Measurements from ENCODE around the gene TAF4B. TPM values are rescaled to one million over a fixed set of nuclear protein-coding genes. Genes with fewer than 3 reads are reported as not detected.
A peak's percentile ranks its signal among the peaks of the same experiment; 100 is the strongest.

The TAF4B gene
- total and polyA plus RNA-seq, 10 donors: 6.4 to 23.8 (median 10.1) TPM

- no peak for DNase-seq
- TF ChIP-seq CTCF (IDR thresholded peaks at IDR 0.05 in 8 of 11, conservative IDR thresholded peaks at IDR 0.05 in 3 of 11) (no peak), POLR2AphosphoS5 (IDR thresholded peaks at IDR 0.05) (no peak), POLR2A (IDR thresholded peaks at IDR 0.05) (no peak)
- Histone ChIP-seq H3K36me3 (peaks cover 0 to 40% (median 4%) of the 10 kb centered on the region in 6 donors), H3K9me3 (no peaks in the 10 kb centered on the region), H3K27ac (peak overlapping the region in 2 of 8 donors; percentile 25 to 31), H3K4me3 (no peak overlapping the region), H3K27me3 (replicated peaks in 1 of 7) (no peaks in the 10 kb centered on the region), H3K4me1 (peaks cover 0 to 21% (median 4%) of the 10 kb centered on the region in 6 donors)
- intact Hi-C loops (cut with DNase I; ENCODE audit: low total_unique reads): no loop called here
- 71 to 87% (median 76%) methylated on average over 2 of the region's 2 CpGs for WGBS, 5 donors
These were observed 108.9 kb downstream of the TAF4B start for GRCh38 chr18:26335156-26335555.

- no peak for DNase-seq
- TF ChIP-seq POLR2AphosphoS5 (IDR thresholded peaks at IDR 0.05) (no peak), POLR2A (IDR thresholded peaks at IDR 0.05) (no peak), CTCF (IDR thresholded peaks at IDR 0.05 in 8 of 11, conservative IDR thresholded peaks at IDR 0.05 in 3 of 11) (no peak)
- Histone ChIP-seq H3K27ac (peak overlapping the region in 2 of 8 donors; percentile 25 to 31), H3K9me3 (no peaks in the 10 kb centered on the region), H3K27me3 (replicated peaks in 1 of 7) (no peaks in the 10 kb centered on the region), H3K4me3 (no peak overlapping the region), H3K4me1 (peaks cover 0 to 21% (median 4%) of the 10 kb centered on the region in 6 donors), H3K36me3 (peaks cover 0 to 34% (median under 1%) of the 10 kb centered on the region in 6 donors)
- WGBS, 5 donors: 73 to 90% (median 78%) methylated on average over 4 of the region's 4 CpGs
- intact Hi-C loops (cut with DNase I; ENCODE audit: low total_unique reads): no loop called here
These were observed 109.6 kb downstream of the TAF4B start for GRCh38 chr18:26335571-26336487.

- WGBS, 5 donors: 79 to 90% (median 87%) methylated on average over 1 of the region's 1 CpG
- Histone ChIP-seq H3K36me3 (peaks cover 0 to 31% (median 0%) of the 10 kb centered on the region in 6 donors), H3K27me3 (replicated peaks in 1 of 7) (no peaks in the 10 kb centered on the region), H3K4me1 (peaks cover 0 to 21% (median 4%) of the 10 kb centered on the region in 6 donors), H3K27ac (peak overlapping the region in 1 of 8 donors; percentile 31), H3K9me3 (no peaks in the 10 kb centered on the region), H3K4me3 (no peak overlapping the region)
- TF ChIP-seq POLR2AphosphoS5 (IDR thresholded peaks at IDR 0.05) (no peak), POLR2A (IDR thresholded peaks at IDR 0.05) (no peak), CTCF (IDR thresholded peaks at IDR 0.05 in 8 of 11, conservative IDR thresholded peaks at IDR 0.05 in 3 of 11) (no peak)
- intact Hi-C loops (cut with DNase I; ENCODE audit: low total_unique reads): no loop called here
- no peak for DNase-seq
These were observed 110.3 kb downstream of the TAF4B start for GRCh38 chr18:26336572-26336971.

GRCh38 chr18:26342646-26343045 lies 116.4 kb downstream of the TAF4B start:
- intact Hi-C loops (cut with DNase I; ENCODE audit: low total_unique reads): no loop called here

More at GRCh38 chr18:26342646-26343045, 116.4 kb downstream of the TAF4B start:
- no peaks in the 10 kb centered on the region for H3K27me3 ChIP-seq (replicated peaks in 1 of 7)
- peaks cover 0 to 32% (median 29%) of the 10 kb centered on the region in 8 donors for H3K9me3 ChIP-seq
- H3K36me3 ChIP-seq: peaks cover 0 to 40% (median 2%) of the 10 kb centered on the region in 6 donors
- no peak overlapping the region for H3K27ac ChIP-seq
- no peak for TF ChIP-seq POLR2A (IDR thresholded peaks at IDR 0.05)
- no peak for TF ChIP-seq POLR2AphosphoS5 (IDR thresholded peaks at IDR 0.05)
- TF ChIP-seq CTCF (IDR thresholded peaks at IDR 0.05 in 8 of 11, conservative IDR thresholded peaks at IDR 0.05 in 3 of 11): no peak
- H3K4me1 ChIP-seq: no peaks in the 10 kb centered on the region
- no peak for DNase-seq
- no peak overlapping the region for H3K4me3 ChIP-seq
